Activated naive CD4-positive, alpha-beta T cell treated with anti-CD3 and anti-CD28 coated beads, Interleukin-2, amount 50 U/mL, for 24 hours (primary cell): ENCODE data around the gene UBC.
A peak's percentile ranks its signal among the peaks of the same experiment; 100 is the strongest.
"Not testable (repeated sequence)": the region's sequence is repeated elsewhere in the genome, so short reads cannot be mapped to it uniquely, and the experiment has no call there.

Experiments used
- H3K27ac Mint-ChIP-seq: one replicate; pipeline ENCODE4 v1.8.0; 2021; ENCODE audit warnings: mild to moderate bottlenecking, mixed read lengths
- H3K27me3 Mint-ChIP-seq: one replicate; pipeline ENCODE4 v1.8.0; 2021; ENCODE audit warnings: mixed read lengths
- H3K36me3 Mint-ChIP-seq: one replicate; pipeline ENCODE4 v1.8.0; 2021; ENCODE audit warnings: mixed read lengths
- H3K4me1 Mint-ChIP-seq: one replicate; pipeline ENCODE4 v1.8.0; 2021; ENCODE audit warnings: mixed read lengths
- H3K4me3 Mint-ChIP-seq: one replicate; pipeline ENCODE4 v1.8.0; 2021; ENCODE audit warnings: mild to moderate bottlenecking, mixed read lengths
- H3K9me3 Mint-ChIP-seq: one replicate; pipeline ENCODE4 v1.8.0; 2021; ENCODE audit warnings: mixed read lengths

Gene UBC

DNA sequence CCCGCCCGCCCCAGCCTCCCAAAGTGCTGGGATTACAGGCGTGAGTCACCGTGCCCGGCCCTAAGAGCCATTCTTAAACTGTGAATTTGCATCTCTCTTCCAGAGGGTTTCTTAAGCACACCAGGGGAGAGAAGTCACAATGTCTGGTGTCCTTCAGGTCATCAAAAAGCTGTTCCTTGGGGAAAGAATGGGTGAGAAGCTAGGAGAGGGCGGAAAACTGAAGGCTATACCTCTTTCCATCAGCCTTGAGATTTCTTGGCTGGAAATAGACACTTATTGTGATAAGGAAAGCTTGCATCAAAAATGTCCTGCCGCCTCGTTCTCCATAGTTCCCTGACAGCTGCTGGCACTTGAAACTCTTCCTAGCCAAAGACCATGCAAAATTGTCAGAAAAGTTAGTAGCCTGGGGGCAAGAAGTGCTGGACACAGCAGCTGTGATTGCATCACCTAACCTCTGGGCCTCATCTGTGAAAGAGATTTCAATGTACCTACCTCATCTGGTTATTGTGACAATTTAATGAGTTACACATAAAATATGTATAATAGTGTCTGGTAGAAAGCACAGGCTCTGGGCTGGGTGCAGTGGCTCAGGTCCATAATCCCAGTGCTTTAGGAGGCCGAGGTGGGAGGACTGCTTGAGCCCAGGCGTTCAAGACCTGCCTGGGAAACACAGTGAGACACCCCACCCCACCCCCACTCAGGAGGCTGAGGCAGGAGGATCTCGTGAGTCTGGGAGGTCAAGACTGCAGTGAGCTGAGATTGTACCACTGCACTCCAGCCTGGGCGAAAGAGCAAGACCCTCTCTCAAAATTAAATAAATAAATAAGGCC is 9.7 kb upstream of the UBC start:
- Mint-ChIP-seq H3K4me1 (peaks cover 60% of the 10 kb centered on the region), H3K9me3 (no peaks in the 10 kb centered on the region), H3K4me3 (no peak overlapping the region), H3K36me3 (peaks cover 5% of the 10 kb centered on the region), H3K27ac (no peak overlapping the region), H3K27me3 (peaks cover 4% of the 10 kb centered on the region)

DNA sequence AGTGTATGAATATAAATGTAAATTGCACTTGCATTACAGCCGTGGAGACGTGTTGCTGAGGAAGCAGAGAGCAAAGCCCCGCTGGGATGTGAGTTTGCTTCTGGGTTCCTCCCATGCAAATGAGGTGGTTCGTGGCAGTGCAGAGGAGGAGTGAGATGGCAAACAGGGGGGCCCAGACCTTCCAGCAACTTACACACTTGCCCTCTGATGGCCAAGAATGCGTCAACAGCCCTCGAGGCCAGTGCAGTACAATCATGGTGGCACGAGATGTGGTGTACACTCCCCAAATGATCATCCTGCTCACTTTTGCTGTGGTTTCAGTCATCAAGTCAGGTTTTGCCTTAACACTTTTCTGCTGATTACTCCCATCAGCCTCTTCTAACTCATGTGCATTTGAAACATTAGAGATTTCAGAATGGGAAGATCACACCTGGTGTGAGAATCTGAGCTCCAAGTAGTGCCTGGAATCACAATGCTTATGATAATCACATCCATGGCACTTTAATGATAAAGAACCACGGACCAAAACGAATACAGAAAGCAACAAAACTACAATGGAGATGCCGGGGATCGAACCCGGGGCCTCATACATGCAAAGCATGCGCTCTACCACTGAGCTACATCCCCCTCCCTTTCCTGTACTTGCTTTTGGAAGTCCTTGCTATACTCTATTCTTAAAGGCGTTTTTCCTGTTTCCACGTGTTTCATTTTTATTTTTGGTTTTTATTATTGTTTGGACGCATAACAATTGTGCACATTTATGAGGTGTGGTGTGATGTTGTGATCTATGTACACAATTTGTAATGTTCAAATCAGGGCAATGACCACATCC is 7.0 kb upstream of the UBC start:
- Mint-ChIP-seq H3K9me3 (no peaks in the 10 kb centered on the region), H3K27ac (peak overlapping the region; percentile 100), H3K4me3 (peak overlapping the region; percentile 82), H3K27me3 (peaks cover 2% of the 10 kb centered on the region), H3K36me3 (peaks cover 2% of the 10 kb centered on the region), H3K4me1 (peaks cover 65% of the 10 kb centered on the region)

DNA sequence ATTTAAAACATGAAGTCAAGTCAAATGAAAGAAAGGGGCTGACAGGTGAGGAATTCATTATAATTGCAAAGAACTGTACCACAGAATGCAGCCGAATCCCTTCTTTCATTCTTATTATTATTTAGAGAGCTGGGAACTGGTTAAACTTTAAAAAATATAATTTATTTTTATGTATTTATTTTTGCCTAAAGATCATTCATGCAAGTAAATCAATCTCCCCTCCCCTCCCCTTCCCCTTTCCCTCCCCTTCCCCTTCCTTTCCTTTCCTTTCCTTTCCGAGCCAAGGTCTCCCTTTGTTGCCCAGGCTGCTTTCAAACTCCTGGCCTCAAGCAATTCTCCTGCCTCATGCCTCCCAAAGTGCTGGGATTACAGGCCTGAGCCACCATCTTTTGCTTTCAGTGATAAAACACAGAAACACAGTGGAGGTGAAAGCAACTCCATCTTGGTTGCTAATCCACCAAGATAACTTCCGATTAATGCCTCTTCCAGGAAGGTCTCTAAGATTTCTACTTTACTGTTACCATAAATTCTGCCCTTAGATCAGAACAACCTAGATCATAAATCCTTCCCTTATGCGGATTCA is 6.0 kb upstream of the UBC start:
- H3K9me3 Mint-ChIP-seq, result no peaks in the 10 kb centered on the region
- H3K36me3 Mint-ChIP-seq, result peaks cover 2% of the 10 kb centered on the region
- peak overlapping the region; percentile 85 for H3K4me3 Mint-ChIP-seq
- H3K27ac Mint-ChIP-seq, result peak overlapping the region; percentile 100
- H3K27me3 Mint-ChIP-seq, result peaks cover 2% of the 10 kb centered on the region
- H3K4me1 Mint-ChIP-seq, result peaks cover 75% of the 10 kb centered on the region

- peaks cover 79% of the 10 kb centered on the region for H3K4me1 Mint-ChIP-seq
- peaks cover 2% of the 10 kb centered on the region for H3K27me3 Mint-ChIP-seq
- peaks cover 2% of the 10 kb centered on the region for H3K36me3 Mint-ChIP-seq
- peak overlapping the region; percentile 85 for H3K4me3 Mint-ChIP-seq
- H3K9me3 Mint-ChIP-seq, result no peaks in the 10 kb centered on the region
- H3K27ac Mint-ChIP-seq, result peak overlapping the region; percentile 98
These were observed 5.3 kb upstream of the UBC start for GRCh38 chr12:124919521-124920352.

- not testable (repeated sequence) for H3K9me3 Mint-ChIP-seq, H3K27me3 Mint-ChIP-seq
- Mint-ChIP-seq H3K4me3 (peak overlapping the region; percentile 87), H3K4me1 (peaks cover 83% of the 10 kb centered on the region), H3K27ac (peak overlapping the region; percentile 99), H3K36me3 (peaks cover 12% of the 10 kb centered on the region)
These were observed 4.2 kb upstream of the UBC start for GRCh38 chr12:124918622-124918988.

DNA sequence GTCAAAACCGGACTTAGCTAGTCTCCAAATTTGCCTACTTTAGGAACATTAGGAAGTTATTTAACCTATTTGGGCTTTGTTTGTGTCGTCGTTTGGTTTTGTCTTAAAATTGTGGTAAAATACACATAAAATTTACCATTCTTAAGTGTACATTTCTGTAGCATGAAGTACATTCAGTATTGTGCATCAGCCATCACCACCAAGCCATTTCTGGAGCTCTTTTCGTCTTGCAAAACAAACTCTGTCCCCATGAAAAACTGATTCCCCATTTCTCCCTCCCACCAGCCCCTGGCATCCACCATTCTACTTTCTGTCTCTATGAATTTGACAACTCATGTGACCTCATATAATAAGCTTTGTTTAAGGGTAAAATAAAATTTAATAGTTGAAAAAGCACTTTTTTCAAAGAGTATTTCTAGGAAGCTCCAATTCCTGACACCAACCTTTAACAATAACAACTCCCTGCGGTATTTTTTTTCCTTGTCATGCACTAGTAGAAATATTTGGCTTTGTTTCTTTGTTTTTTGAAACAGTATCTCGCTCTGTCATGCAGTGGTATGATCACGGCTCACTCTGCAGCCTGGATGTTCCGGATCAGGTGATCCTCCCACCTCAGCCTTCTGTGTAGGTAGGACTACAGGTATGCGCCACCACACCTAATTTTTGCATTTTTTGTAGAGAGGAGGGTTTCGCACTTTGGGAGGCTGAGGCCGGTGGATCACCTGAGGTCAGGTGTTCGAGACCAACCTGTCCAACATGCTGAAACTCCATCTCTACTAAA is 3.6 kb upstream of the UBC start:
- Mint-ChIP-seq H3K36me3 (peaks cover 18% of the 10 kb centered on the region), H3K9me3 (no peaks in the 10 kb centered on the region), H3K27me3 (peaks cover 2% of the 10 kb centered on the region), H3K4me3 (peak overlapping the region; percentile 87), H3K27ac (peak overlapping the region; percentile 99), H3K4me1 (peaks cover 89% of the 10 kb centered on the region)

DNA sequence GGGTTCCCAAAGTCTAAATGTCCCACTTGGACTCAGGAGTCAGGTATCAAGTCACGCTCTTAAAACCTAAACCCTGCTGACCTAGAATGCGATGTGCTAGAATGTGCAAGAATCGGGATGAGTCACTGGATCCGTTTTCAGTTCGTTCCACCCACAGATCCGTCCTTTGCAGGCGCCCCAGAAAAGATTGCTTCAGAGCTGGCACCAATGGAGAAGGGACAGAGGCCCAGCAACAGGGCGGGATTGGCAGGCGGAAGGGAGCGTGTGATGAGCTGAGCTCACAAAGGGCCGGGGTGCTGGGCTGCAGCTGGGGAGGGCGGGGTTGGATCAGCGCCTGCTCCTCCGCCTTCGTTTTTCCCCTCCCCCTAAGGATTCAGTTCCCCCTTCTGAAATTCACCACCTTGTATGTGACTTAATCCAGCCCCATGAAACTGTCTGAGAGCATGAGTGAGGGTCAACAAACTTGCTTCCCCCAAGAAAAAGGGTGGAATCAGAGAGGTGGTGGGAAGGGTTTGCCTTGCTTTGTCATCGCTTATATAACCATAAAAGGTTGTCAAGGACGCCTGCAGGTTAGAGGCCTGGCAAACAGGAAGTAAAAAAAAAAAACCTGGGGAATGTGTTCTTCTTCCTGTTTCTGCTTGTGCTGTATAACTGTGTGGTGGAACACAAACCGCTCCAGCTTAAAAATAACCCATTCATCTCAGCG is 2.8 kb upstream of the UBC start:
- Mint-ChIP-seq H3K4me3 (peak overlapping the region; percentile 87), H3K27me3 (peaks cover 2% of the 10 kb centered on the region), H3K27ac (peak overlapping the region; percentile 99), H3K4me1 (peaks cover 90% of the 10 kb centered on the region), H3K9me3 (no peaks in the 10 kb centered on the region), H3K36me3 (peaks cover 25% of the 10 kb centered on the region)

GRCh38 chr12:124916374-124917134 is 2.1 kb upstream of the UBC start:
- Mint-ChIP-seq H3K4me3 (peak overlapping the region; percentile 87), H3K27ac (peak overlapping the region; percentile 99), H3K27me3 (no peaks in the 10 kb centered on the region)

GRCh38 chr12:124915239-124916236 is 1.1 kb upstream of the UBC start:
- H3K4me1 Mint-ChIP-seq, result peaks cover 85% of the 10 kb centered on the region
- H3K36me3 Mint-ChIP-seq, result peaks cover 30% of the 10 kb centered on the region
- H3K9me3 Mint-ChIP-seq, result no peaks in the 10 kb centered on the region
- H3K27ac Mint-ChIP-seq, result peak overlapping the region; percentile 99
- peak overlapping the region; percentile 87 for H3K4me3 Mint-ChIP-seq
- H3K27me3 Mint-ChIP-seq, result no peaks in the 10 kb centered on the region

More at GRCh38 chr12:124916374-124917134, 2.1 kb upstream of the UBC start:
- peaks cover 25% of the 10 kb centered on the region for H3K36me3 Mint-ChIP-seq
- H3K9me3 Mint-ChIP-seq, result no peaks in the 10 kb centered on the region
- peaks cover 87% of the 10 kb centered on the region for H3K4me1 Mint-ChIP-seq

DNA sequence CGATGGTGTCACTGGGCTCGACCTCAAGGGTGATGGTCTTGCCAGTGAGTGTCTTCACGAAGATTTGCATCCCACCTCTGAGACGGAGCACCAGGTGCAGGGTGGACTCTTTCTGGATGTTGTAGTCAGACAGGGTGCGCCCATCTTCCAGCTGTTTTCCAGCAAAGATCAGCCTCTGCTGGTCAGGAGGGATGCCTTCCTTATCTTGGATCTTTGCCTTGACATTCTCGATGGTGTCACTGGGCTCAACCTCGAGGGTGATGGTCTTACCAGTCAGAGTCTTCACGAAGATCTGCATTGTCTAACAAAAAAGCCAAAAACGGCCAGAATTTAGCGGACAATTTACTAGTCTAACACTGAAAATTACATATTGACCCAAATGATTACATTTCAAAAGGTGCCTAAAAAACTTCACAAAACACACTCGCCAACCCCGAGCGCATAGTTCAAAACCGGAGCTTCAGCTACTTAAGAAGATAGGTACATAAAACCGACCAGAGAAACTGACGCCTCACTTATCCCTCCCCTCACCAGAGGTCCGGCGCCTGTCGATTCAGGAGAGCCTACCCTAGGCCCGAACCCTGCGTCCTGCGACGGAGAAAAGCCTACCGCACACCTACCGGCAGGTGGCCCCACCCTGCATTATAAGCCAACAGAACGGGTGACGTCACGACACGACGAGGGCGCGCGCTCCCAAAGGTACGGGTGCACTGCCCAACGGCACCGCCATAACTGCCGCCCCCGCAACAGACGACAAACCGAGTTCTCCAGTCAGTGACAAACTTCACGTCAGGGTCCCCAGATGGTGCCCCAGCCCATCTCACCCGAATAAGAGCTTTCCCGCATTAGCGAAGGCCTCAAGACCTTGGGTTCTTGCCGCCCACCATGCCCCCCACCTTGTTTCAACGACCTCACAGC is 717 bp downstream of the UBC start:
- no peaks in the 10 kb centered on the region for H3K27me3 Mint-ChIP-seq
- peaks cover 28% of the 10 kb centered on the region for H3K36me3 Mint-ChIP-seq
- H3K9me3 Mint-ChIP-seq, result no peaks in the 10 kb centered on the region
- H3K27ac Mint-ChIP-seq, result peak overlapping the region; percentile 99
- peak overlapping the region; percentile 98 for H3K4me3 Mint-ChIP-seq
- H3K4me1 Mint-ChIP-seq, result peaks cover 71% of the 10 kb centered on the region

GRCh38 chr12:124912529-124913287 is 1.7 kb downstream of the UBC start:
- H3K27me3 Mint-ChIP-seq, H3K9me3 Mint-ChIP-seq: not testable (repeated sequence)
- H3K4me1 Mint-ChIP-seq, result peaks cover 60% of the 10 kb centered on the region
- peaks cover 28% of the 10 kb centered on the region for H3K36me3 Mint-ChIP-seq
- H3K27ac Mint-ChIP-seq, result peak overlapping the region; percentile 99
- H3K4me3 Mint-ChIP-seq, result peak overlapping the region; percentile 98
